Peyer's patch (tissue), 4 donors: ENCODE results near the gene RASL10B. TPM values are rescaled to one million over a fixed set of nuclear protein-coding genes. Genes with fewer than 3 reads are reported as not detected.

Experiments used
- DNase-seq, 3 donors: peaks; one replicate each; pipeline ENCODE4 v3.0.0-alpha.2; 2017 to 2019
- H3K27ac ChIP-seq, 4 donors: fragments of 200-600 bp; sonication (generic); one replicate each; pipeline ENCODE4 v1.5.1; 2016 to 2019
- H3K27me3 ChIP-seq, 2 donors: fragments of 200-600 bp; sonication (generic); one replicate each; pipeline ENCODE4 v1.5.1; 2019
- H3K36me3 ChIP-seq, 3 donors: fragments of 200-600 bp; sonication (generic); one replicate each; pipeline ENCODE4 v1.5.1; 2016 to 2019
- H3K4me1 ChIP-seq, 4 donors: fragments of 200-600 bp; sonication (generic); one replicate each; pipeline ENCODE4 v1.5.1; 2016 to 2019
- H3K4me3 ChIP-seq, 4 donors: fragments of 200-600 bp; sonication (generic); 1 replicate in 3 of 4; 2 replicates in 1 of 4; pipeline ENCODE4 v1.5.1; 2016 to 2019; ENCODE audit warnings: mild to moderate bottlenecking in 1 of 4
- H3K9me3 ChIP-seq, 4 donors: fragments of 200-600 bp; sonication (generic); one replicate each; pipeline ENCODE4 v1.5.1; 2016 to 2019; ENCODE audit warnings: mild to moderate bottlenecking in 1 of 4
- CTCF ChIP-seq, 6 experiments: fragments of 450-650 bp in 4 of 6; fragments of 200-600 bp in 2 of 6; sonication (generic) in 1 of 6; IDR thresholded peaks; one replicate each; pipeline ENCODE4 v1.5.1; 2017 to 2019; ENCODE audit warnings: antibody characterized with exemption in 6 of 6, mild to moderate bottlenecking in 3 of 6, moderate library complexity in 1 of 6
- POLR2A ChIP-seq, 2 donors: fragments of 450-650 bp; IDR thresholded peaks; one replicate each; pipeline ENCODE4 v1.5.1; 2017; ENCODE audit warnings: antibody characterized with exemption in 2 of 2, mild to moderate bottlenecking in 2 of 2, moderate library complexity in 2 of 2
- total RNA-seq, 4 donors: library from RNA; depleted of rRNA; stranded (reverse); fragments of >200 nt; gene quantifications; one replicate each; pipeline ENCODE4 v1.1.0, GENCODE V29; 2016

Gene RASL10B
- total RNA-seq, 4 donors from 2014 or later, result 1.1 TPM; not detected in 2

DNA sequence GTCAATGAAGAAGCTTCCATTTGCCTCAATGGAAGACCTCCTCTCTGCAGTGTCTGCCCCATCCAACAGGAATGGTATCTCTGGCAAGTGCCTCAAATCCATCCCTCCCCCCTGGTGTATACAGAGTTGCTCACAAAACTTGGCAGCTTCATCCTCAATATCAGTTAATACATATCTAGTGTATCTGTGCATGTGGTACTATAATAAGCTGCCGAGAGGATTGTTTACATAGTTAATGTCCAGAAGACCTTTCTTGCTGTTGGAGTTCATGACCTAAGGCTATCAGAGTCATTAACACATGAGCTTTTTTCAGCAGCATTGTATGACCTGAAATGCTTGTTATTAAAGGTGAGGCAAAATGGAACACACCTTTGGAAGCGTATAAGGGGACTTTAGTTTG, 14.0 kb upstream of the RASL10B start:
- H3K4me3 ChIP-seq, result no peak overlapping the region
- no peak overlapping the region for H3K27ac ChIP-seq
- H3K27me3 ChIP-seq, result no peaks in the 10 kb centered on the region
- TF ChIP-seq CTCF (IDR thresholded peaks at IDR 0.05) (no peak), POLR2A (IDR thresholded peaks at IDR 0.05) (no peak)
- H3K36me3 ChIP-seq, result peaks cover 0 to 57% (median 0%) of the 10 kb centered on the region in 3 donors
- no peak for DNase-seq
- no peaks in the 10 kb centered on the region for H3K9me3 ChIP-seq
- no peaks in the 10 kb centered on the region for H3K4me1 ChIP-seq

DNA sequence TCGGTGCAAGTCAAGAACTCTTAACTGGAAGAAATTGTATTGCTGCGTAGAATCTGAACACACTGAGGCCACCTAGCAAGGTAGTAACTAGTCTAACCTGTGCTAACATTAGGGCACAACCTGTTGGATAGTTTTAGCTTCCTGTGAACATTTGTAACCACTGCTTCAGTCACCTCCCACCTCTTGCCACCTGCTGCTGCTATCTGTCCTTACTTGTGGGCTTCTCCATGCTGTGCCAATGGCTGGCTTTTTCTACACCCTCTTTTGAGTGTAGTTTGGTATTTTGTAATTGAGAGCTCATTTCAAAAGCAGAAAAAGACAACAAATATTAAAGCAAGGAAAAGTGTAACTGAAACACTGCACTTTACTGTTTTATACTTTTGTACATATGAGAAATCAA, 7.7 kb upstream of the RASL10B start:
- no peak overlapping the region for H3K27ac ChIP-seq
- H3K4me3 ChIP-seq, result no peak overlapping the region
- peaks cover 0 to 11% (median 0%) of the 10 kb centered on the region in 4 donors for H3K4me1 ChIP-seq
- no peak for DNase-seq
- H3K27me3 ChIP-seq, result no peaks in the 10 kb centered on the region
- no peaks in the 10 kb centered on the region for H3K9me3 ChIP-seq
- TF ChIP-seq POLR2A (IDR thresholded peaks at IDR 0.05), result no peak
- no peak for TF ChIP-seq CTCF (IDR thresholded peaks at IDR 0.05)
- peaks cover 0 to 65% (median 0%) of the 10 kb centered on the region in 3 donors for H3K36me3 ChIP-seq

DNA sequence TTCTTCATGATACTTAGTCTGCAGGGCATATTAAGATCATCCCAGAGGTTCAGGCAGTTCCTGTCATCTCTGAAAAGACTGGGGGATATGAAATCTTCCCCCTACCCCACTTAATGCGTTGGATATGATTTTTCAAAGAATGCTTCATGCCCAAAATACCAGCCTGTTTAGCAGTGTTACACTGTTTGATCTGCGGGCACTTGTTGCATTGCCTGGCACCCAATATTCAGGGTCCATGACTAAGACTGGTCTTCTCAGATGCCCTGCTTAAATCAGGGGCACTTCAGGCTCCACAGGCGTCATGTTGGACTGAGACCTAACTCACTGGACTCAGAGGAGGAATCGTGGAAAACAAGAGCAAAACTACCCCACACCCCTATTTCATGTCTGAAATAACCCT, 6.4 kb upstream of the RASL10B start:
- no peaks in the 10 kb centered on the region for H3K27me3 ChIP-seq
- H3K4me3 ChIP-seq, result no peak overlapping the region
- DNase-seq, result no peak
- no peak overlapping the region for H3K27ac ChIP-seq
- H3K4me1 ChIP-seq, result peaks cover 0 to 11% (median 0%) of the 10 kb centered on the region in 4 donors
- H3K36me3 ChIP-seq, result peaks cover 0 to 55% (median 0%) of the 10 kb centered on the region in 3 donors
- no peak for TF ChIP-seq CTCF (IDR thresholded peaks at IDR 0.05)
- no peak for TF ChIP-seq POLR2A (IDR thresholded peaks at IDR 0.05)
- H3K9me3 ChIP-seq, result no peaks in the 10 kb centered on the region

- Histone ChIP-seq H3K4me3 (no peak overlapping the region), H3K4me1 (peaks cover 0 to 11% (median 0%) of the 10 kb centered on the region in 4 donors), H3K36me3 (peaks cover 0 to 54% (median 0%) of the 10 kb centered on the region in 3 donors), H3K9me3 (no peaks in the 10 kb centered on the region), H3K27ac (no peak overlapping the region), H3K27me3 (no peaks in the 10 kb centered on the region)
- no peak for TF ChIP-seq CTCF (IDR thresholded peaks at IDR 0.05)
- no peak for TF ChIP-seq POLR2A (IDR thresholded peaks at IDR 0.05)
- DNase-seq, result no peak
These were observed 5.7 kb upstream of the RASL10B start for GRCh38 chr17:35725802-35726126.

DNA sequence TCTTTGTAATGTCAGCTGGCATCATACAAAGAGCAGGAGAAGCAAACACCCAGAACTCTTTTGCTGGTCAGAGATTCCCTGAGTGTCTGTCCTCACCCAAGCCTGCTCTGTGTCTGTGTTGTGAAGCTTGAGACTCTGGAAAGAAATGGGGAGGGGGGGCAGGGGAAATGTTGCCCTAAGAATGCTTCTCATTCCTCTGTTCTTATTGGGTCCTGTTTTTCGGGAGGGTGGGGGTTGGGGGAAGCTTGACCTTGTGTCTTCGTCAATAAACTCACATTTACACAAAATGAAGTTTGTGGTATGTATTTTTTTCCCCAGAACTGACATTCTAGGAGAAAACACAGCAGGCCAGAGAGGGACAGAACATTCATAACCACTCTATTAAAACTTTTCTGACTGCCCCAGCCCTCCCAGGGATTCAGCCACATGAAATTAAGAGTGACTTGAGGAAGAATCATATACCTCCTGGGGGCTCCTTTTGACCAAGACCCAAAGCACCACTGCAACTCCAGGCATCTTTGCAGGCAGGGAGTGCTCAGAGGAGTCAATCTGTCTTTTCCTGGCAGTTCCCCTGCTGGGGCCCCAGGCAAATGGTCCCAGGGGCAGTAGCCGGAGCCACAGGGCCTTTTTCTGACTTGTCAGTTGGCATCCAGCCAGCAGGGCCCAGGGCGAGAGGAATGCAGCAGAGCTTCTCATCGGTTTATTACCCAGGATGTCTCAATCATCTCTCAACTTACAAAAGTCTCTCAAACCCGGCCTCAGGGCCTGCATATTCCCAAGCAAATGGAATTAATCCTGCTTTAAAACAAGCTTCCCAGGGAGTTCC, 5.1 kb upstream of the RASL10B start:
- H3K27me3 ChIP-seq, result no peaks in the 10 kb centered on the region
- no peaks in the 10 kb centered on the region for H3K9me3 ChIP-seq
- H3K27ac ChIP-seq, result peak overlapping the region in 1 of 4 donors; percentile 5
- H3K4me3 ChIP-seq, result no peak overlapping the region
- TF ChIP-seq POLR2A (IDR thresholded peaks at IDR 0.05), result no peak
- TF ChIP-seq CTCF (IDR thresholded peaks at IDR 0.05), result no peak
- peak in 1 of 3 donors; percentile 75 for DNase-seq
- peaks cover 0 to 54% (median 0%) of the 10 kb centered on the region in 3 donors for H3K36me3 ChIP-seq
- peaks cover 0 to 11% (median 2%) of the 10 kb centered on the region in 4 donors for H3K4me1 ChIP-seq
